Vagina (tissue), 2 donors: ENCODE data around the gene OR5K2. TPM values are rescaled to one million over a fixed set of nuclear protein-coding genes. Genes with fewer than 3 reads are reported as not detected.

Source experiments
- DNase-seq, 2 donors: peaks; one replicate each; pipeline ENCODE4 v3.0.0-alpha.2; 2017; ENCODE audit errors: extremely low spot score in 2 of 2
- H3K27ac ChIP-seq: fragments of 200-600 bp; sonication (generic); one replicate; pipeline ENCODE4 v1.5.1; 2019
- H3K27me3 ChIP-seq: fragments of 200-600 bp; sonication (generic); one replicate; pipeline ENCODE4 v1.5.1; 2019
- H3K36me3 ChIP-seq, 2 donors: fragments of 200-600 bp; sonication (generic); one replicate each; pipeline ENCODE4 v1.5.1; 2017 to 2019
- H3K4me1 ChIP-seq: fragments of 200-600 bp; sonication (generic); one replicate; pipeline ENCODE4 v1.5.1; 2019
- H3K4me3 ChIP-seq, 2 donors: fragments of 200-600 bp; sonication (generic); 1 replicate in 1 of 2; 2 replicates in 1 of 2; pipeline ENCODE4 v1.5.1; 2016 to 2019
- H3K9me3 ChIP-seq: fragments of 200-600 bp; sonication (generic); one replicate; pipeline ENCODE4 v1.5.1; 2019
- CTCF ChIP-seq, 3 experiments: fragments of 450-650 bp in 2 of 3; fragments of 200-600 bp in 1 of 3; sonication (generic) in 1 of 3; IDR thresholded peaks; one replicate each; pipeline ENCODE4 v1.5.1; 2017 to 2019; ENCODE audit warnings: antibody characterized with exemption in 3 of 3, mild to moderate bottlenecking in 2 of 3, moderate library complexity in 2 of 3
- POLR2A ChIP-seq, 2 donors: fragments of 450-650 bp; IDR thresholded peaks; one replicate each; pipeline ENCODE4 v1.6.1; 2017; ENCODE audit warnings: antibody characterized with exemption in 2 of 2, mild to moderate bottlenecking in 2 of 2, moderate library complexity in 2 of 2
- POLR2AphosphoS5 ChIP-seq, 2 donors: sonication (generic); formaldehyde crosslinking; IDR thresholded peaks; one replicate each; pipeline ENCODE4 v1.9.0; 2017; ENCODE audit warnings: antibody characterized with exemption in 2 of 2, mild to moderate bottlenecking in 2 of 2, low read depth in 1 of 2; ENCODE audit not compliant: insufficient read depth in 1 of 2
- intact Hi-C: fragments of 100-400 bp; cut with DNase I; formaldehyde crosslinking; loops from one replicate; pipeline ENCODE4 v1.15.1; 2023
- small RNA-seq: library from RNA; depleted of rRNA; stranded (forward); fragments of <200 nt; gene quantifications from one replicate; pipeline ENCODE3, GENCODE V24; 2016
- total RNA-seq: library from RNA; depleted of rRNA; stranded (reverse); fragments of >200 nt; gene quantifications from one replicate; pipeline ENCODE4 v1.2.3, GENCODE V29; 2016

OR5K2 gene
- total RNA-seq, 1 donor from 2014 or later = not detected

- no peak overlapping the region for H3K4me3 ChIP-seq
- no peaks in the 10 kb centered on the region for H3K4me1 ChIP-seq
- TF ChIP-seq CTCF (IDR thresholded peaks at IDR 0.05) = no peak
- no peak for TF ChIP-seq POLR2AphosphoS5 (IDR thresholded peaks at IDR 0.05; ENCODE audit: insufficient read depth in 1 of 2, low read depth in 1 of 2)
- no peak for TF ChIP-seq POLR2A (IDR thresholded peaks at IDR 0.05)
- intact Hi-C loops = no loop called here
- no peaks in the 10 kb centered on the region for H3K9me3 ChIP-seq
- H3K36me3 ChIP-seq = no peaks in the 10 kb centered on the region
- DNase-seq = no peak
- no peaks in the 10 kb centered on the region for H3K27me3 ChIP-seq
- H3K27ac ChIP-seq = no peak overlapping the region
Observed at GRCh38 chr3:98541695-98542094, 44.2 kb downstream of the OR5K2 start.

- no peaks in the 10 kb centered on the region for H3K27me3 ChIP-seq
- intact Hi-C loops = no loop called here
- TF ChIP-seq CTCF (IDR thresholded peaks at IDR 0.05) = no peak
- TF ChIP-seq POLR2AphosphoS5 (IDR thresholded peaks at IDR 0.05; ENCODE audit: insufficient read depth in 1 of 2, low read depth in 1 of 2) = no peak
- no peak for TF ChIP-seq POLR2A (IDR thresholded peaks at IDR 0.05)
Observed at GRCh38 chr3:98542623-98543022, 45.1 kb downstream of the OR5K2 start.

GRCh38 chr3:98545940-98546339 is 48.5 kb downstream of the OR5K2 start:
- no peaks in the 10 kb centered on the region for H3K4me1 ChIP-seq
- H3K36me3 ChIP-seq = no peaks in the 10 kb centered on the region
- no peak overlapping the region for H3K4me3 ChIP-seq
- H3K27me3 ChIP-seq = no peaks in the 10 kb centered on the region
- intact Hi-C loops = no loop called here
- no peak for DNase-seq
- no peaks in the 10 kb centered on the region for H3K9me3 ChIP-seq
- no peak overlapping the region for H3K27ac ChIP-seq
- TF ChIP-seq POLR2AphosphoS5 (IDR thresholded peaks at IDR 0.05; ENCODE audit: insufficient read depth in 1 of 2, low read depth in 1 of 2) (no peak), CTCF (IDR thresholded peaks at IDR 0.05) (no peak), POLR2A (IDR thresholded peaks at IDR 0.05) (no peak)

More at GRCh38 chr3:98542623-98543022, 45.1 kb downstream of the OR5K2 start:
- Histone ChIP-seq H3K4me1 (no peaks in the 10 kb centered on the region), H3K9me3 (no peaks in the 10 kb centered on the region), H3K4me3 (no peak overlapping the region), H3K27ac (no peak overlapping the region), H3K36me3 (no peaks in the 10 kb centered on the region)
- DNase-seq = no peak

Small RNA genes within 50 kb of the gene (small RNA-seq; reads per million reads assigned to genes)
- gene RPL38P4 = not detected

Other genes starting within 250 kb of the OR5K2 start
- gene OR5H6, start 233.4 kb upstream of the OR5K2 start, total RNA-seq = not detected
- gene OR5H2, start 215.2 kb upstream of the OR5K2 start, total RNA-seq = not detected
- not detected for gene OR5K4, start 143.8 kb upstream of the OR5K2 start, total RNA-seq
- gene OR5K3, start 107.0 kb upstream of the OR5K2 start, total RNA-seq = not detected
- not detected for gene OR5K1, start 34.5 kb upstream of the OR5K2 start, total RNA-seq
- 158 TPM for gene CLDND1, start 25.2 kb downstream of the OR5K2 start, total RNA-seq
- 1.2 TPM for gene GPR15, start 34.3 kb downstream of the OR5K2 start, total RNA-seq
- 21.4 TPM for gene CPOX, start 95.9 kb downstream of the OR5K2 start, total RNA-seq